ENCODE results near the gene ARMH4.

ARMH4 gene

DNA sequence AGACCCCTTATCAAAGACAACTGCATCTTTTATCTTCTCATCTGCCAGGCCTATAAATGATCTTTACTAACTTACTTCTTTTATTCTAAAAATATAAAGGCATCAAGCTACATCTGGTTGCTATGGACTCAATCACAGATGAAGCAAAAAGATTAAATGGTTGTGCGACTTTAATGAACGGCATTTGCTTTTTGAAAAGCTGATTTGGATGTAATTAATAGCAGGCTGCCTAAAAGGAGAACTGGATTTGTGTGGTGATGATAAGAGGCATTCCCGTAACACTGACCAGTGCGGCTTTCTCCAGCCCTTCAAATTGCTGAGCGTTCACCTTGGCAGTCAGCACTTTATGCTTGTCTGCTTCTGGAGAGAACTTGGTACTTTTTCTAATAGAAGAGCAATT is 103.8 kb downstream of the ARMH4 start:
- no peak for DNase-seq (ENCODE audit: low read depth in 2 of 2)

- no peak for DNase-seq (ENCODE audit: low read depth in 2 of 2)
Measured at GRCh38 chr14:58027904-58028303, 124.1 kb downstream of the ARMH4 start.

- DNase-seq (ENCODE audit: low read depth in 2 of 2), result no peak
Measured at GRCh38 chr14:58026967-58027366, 125.0 kb downstream of the ARMH4 start.

- no peak for DNase-seq (ENCODE audit: low read depth in 2 of 2)
Measured at GRCh38 chr14:58026219-58026618, 125.8 kb downstream of the ARMH4 start.

DNA sequence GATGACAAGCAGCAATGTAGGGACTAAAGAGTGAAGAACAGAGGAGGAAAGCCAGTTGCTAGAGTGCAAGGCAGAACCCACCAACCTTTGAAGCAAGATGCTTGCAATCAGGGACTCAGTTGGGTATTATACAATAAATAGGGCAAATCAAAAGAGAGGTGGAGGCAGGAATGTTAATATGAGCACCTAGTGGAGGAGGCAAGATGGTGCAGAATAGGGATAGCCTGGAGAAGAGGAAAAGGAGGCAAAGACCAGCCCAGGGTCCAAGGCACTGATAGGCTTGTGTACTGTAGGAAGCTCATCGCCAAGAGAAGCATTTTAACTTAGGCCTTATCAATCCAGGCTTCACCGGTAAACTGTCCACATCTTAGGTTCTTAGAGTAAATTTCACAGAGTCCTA is 137.2 kb downstream of the ARMH4 start:
- no peak for DNase-seq (ENCODE audit: low read depth in 2 of 2)

- no peak for DNase-seq (ENCODE audit: low read depth in 2 of 2)
Measured at GRCh38 chr14:58002618-58003017, 149.4 kb downstream of the ARMH4 start.

GRCh38 chr14:57999979-58000378 is 152.0 kb downstream of the ARMH4 start:
- DNase-seq (ENCODE audit: low read depth in 2 of 2), result no peak

DNA sequence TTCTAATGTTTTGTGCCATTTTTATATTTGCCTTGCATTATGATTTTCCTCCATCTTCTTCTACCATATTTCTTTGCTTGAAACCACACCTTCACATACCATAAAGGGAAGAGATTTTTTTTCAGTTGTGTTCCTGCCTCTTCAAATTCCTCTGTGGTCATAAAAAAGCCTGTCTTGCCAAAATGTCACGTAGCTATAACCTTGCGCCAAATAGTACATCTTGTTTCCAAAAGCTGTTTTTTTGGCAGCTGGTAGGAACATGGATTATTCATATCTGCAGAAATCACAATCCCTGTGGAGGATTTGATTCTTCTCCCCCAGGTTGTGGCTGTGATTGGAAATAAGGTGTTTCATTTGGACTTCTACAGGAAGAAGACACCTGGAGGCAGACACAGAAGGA is 152.5 kb downstream of the ARMH4 start:
- no peak for DNase-seq (ENCODE audit: low read depth in 2 of 2)

- no peak for DNase-seq (ENCODE audit: low read depth in 2 of 2)
Measured at GRCh38 chr14:57998766-57999165, 153.2 kb downstream of the ARMH4 start.

DNA sequence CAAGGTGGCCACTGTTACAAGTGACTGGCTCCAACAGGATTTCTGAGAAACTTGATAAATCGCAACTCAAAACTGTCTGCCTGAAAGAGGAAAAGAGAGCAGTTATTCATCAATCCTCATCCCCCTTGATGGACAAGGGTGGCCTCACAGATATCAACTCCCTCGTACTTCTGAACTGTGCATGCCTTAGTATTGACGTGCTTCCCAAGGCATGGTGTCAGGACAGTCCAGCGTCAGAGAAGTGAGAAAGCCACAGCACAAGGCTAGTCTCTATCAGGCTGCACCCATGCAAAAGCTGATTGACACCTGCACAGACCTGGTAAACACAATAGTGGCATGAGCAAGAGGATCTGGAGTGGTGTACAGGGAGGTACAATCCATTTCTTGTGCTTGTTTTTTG is 160.7 kb downstream of the ARMH4 start:
- no peak for DNase-seq (ENCODE audit: low read depth in 2 of 2)

DNA sequence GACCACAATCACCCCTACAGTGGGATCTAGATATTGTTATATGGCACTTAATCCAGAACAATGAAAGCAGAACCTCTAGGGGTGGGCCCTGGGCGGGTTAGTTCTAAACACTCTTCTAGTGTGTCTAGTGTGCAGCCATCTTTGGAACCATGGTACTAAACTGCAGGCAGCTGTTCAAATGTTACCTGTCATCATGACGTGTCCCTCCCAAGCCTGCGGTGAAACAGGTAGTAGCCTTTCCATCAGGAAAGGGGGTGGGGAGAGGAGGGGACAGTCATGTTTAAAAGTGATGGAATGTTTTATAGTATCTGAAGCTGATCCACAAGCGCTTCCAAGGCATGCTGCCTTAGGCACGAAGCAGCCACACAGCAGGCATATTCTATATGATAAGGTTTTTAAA is 163.6 kb downstream of the ARMH4 start:
- DNase-seq (ENCODE audit: low read depth in 2 of 2), result no peak

- no peak for DNase-seq (ENCODE audit: low read depth in 2 of 2)
Measured at GRCh38 chr14:57987596-57988300, 164.3 kb downstream of the ARMH4 start.

- no peak for DNase-seq (ENCODE audit: low read depth in 2 of 2)
Measured at GRCh38 chr14:57987051-57987450, 165.0 kb downstream of the ARMH4 start.

DNA sequence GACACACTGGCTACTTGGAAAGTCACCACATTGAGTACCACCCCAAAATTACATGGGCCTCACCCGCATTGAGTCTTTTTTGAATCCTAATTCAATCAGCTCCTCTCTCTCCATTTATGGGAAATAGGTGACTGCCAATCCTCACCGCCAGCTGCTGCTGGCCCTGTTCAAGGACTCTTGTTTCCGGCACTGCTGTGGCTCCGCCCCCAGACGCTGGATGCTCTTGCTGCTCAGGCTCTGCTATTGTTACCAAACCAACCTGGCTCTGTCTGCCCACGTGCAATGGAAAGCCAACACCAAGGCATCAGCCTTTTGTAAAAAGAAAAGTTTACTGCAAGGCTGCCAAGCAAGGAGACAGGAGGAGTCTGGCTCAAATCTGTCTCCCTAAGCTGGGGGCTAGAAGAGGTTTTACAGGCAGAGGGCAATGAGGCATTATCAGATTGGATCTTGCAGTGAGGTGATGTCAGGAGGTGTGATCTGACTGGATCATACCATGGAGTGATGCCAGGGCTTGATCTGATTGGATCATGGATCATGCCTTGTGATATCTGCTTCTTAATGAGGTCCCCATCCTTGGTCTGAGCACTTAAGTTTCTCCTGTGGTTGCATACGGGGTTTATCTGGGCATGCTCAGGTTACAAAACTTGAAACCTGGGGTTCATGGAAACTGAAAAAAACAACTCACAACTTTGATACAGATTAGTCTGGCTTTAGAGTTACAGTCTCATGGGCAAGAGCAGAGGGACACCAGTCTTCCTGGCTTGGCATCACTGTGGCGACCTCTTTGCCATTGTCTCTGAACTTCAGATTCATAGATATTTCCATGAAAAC is 169.0 kb downstream of the ARMH4 start:
- no peak for DNase-seq (ENCODE audit: low read depth in 2 of 2)

- no peak for DNase-seq (ENCODE audit: low read depth in 2 of 2)
Measured at GRCh38 chr14:57981817-57982560, 170.0 kb downstream of the ARMH4 start.

DNA sequence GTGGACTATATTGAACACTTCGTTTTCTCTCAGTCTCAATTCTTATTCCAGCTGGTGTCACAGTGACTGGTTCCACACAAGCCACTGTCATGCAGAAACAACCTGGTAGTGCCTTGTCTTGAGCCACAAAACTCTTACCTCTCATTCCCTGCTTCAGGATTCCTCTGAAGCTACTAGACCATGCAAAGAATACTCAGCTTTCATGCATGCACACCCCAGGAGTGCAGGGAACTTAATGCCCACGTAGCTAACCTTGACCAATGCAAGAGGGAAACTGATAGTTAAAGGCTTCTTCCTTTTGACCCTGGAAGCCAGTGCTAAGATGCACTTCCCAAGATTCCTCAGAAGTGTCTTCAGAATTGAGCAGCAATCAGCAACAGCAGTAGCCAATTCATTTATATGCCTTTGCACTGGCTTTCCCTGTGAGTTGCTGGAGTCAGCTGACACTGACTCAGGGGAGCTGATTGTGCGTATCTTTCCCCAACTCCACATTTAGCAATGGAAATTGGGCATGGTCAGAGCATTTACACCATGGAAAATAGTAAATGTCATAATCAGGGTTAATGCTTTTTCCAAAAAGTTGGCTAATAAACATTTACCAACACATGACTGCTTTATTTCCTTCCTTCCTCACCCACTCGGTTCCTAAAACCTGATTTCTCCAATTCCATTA is 172.5 kb downstream of the ARMH4 start:
- no peak for DNase-seq (ENCODE audit: low read depth in 2 of 2)

DNA sequence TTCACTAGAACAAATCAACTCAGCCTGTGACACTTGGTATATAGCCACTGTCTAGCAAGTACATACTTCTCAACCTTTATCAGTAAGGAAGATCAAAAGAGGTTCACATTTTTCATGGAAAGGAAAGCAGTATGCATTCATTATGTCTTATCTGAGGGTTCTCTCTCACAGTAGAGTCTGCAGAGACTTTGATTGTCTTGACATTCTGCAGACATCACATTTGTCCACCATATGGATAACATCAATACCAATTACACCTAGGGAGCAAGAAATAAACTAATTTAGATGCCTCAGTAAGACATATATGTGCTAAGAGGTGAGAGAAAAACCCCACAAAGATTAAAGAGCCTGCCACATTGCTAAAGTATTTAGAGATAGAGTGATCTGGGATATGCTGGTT is 175.3 kb downstream of the ARMH4 start:
- no peak for DNase-seq (ENCODE audit: low read depth in 2 of 2)

GRCh38 chr14:57974896-57975295 is 177.1 kb downstream of the ARMH4 start:
- no peak for DNase-seq (ENCODE audit: low read depth in 2 of 2)

- DNase-seq (ENCODE audit: low read depth in 2 of 2), result no peak
Measured at GRCh38 chr14:57970594-57970993, 181.4 kb downstream of the ARMH4 start.

DNA sequence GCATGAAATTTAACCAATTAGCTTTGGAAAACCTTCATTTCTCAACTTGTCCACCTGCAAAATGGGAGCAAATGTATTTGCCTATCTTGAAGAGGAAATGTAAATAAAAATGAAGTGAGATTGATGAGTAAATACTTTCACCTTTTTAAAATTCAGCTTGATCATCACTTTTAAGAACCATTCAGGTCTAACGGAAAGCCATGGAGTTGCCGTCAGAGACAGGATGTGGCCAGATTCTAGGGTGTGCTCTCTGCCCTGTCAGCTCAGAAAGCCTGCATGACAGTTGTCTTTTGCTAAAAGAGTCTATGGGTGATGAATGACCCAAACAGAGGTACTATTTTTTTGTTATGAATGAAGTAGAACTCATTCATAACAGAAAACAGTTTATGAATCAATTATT is 181.8 kb downstream of the ARMH4 start:
- DNase-seq (ENCODE audit: low read depth in 2 of 2), result no peak

GRCh38 chr14:57963071-57963470 is 188.9 kb downstream of the ARMH4 start:
- no peak for DNase-seq (ENCODE audit: low read depth in 2 of 2)

Data from stimulated activated CD8-positive, alpha-beta memory T cell treated with anti-CD3 and anti-CD28 coated beads, Interleukin-2, amount 100 ng/mL, for 48 hours (primary cell).